GM19023 (cell line): ENCODE data around the gene BAZ1A.

Experiments used
- ATAC-seq: cut with Tn5 transposase; IDR thresholded peaks from one replicate; pipeline ENCODE4 v1.9.1; 2021; ENCODE audit warnings: mild to moderate bottlenecking, moderate library complexity; ENCODE audit not compliant: unreplicated experiment

The BAZ1A gene

GRCh38 chr14:34733245-34733644 lies 141.9 kb downstream of the BAZ1A start:
- no peak for ATAC-seq

DNA sequence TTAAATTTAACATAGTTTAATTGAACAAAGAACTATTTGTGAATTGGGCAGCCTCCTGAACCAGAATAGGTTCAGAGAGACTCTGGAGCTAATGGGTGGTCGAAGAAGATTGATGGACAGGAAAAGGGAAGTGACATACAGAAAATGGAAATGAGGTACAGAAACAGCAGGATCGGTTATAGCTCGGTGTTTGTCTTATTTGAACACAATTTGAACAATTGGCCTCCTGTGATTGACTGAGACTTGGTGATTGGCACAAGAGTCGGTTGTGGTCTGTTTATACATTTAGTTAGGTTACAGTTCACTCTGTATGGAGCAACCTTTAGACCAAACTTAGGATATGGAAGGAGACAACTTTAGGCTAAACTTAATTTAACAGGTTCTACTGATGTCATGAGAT lies 142.4 kb downstream of the BAZ1A start:
- no peak for ATAC-seq

DNA sequence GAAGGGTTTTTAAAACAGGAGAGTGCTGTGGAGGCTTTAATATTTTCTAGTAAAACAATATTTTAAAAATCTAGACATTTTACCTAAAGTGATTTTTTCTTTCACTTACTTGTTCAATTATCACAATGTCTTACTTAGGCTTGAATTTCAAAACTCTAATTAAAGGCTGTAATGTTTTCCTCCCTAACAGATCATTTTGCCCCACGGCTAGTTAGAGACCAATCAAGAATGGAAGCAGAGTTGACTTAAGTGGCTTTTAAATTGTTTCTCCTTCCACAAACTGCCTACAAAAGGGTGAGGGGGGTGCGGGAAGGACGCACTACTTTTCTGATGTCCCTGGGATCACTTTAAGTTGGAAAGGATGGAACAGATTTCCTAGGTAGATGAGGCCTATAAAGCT lies 151.3 kb downstream of the BAZ1A start:
- ATAC-seq = no peak

DNA sequence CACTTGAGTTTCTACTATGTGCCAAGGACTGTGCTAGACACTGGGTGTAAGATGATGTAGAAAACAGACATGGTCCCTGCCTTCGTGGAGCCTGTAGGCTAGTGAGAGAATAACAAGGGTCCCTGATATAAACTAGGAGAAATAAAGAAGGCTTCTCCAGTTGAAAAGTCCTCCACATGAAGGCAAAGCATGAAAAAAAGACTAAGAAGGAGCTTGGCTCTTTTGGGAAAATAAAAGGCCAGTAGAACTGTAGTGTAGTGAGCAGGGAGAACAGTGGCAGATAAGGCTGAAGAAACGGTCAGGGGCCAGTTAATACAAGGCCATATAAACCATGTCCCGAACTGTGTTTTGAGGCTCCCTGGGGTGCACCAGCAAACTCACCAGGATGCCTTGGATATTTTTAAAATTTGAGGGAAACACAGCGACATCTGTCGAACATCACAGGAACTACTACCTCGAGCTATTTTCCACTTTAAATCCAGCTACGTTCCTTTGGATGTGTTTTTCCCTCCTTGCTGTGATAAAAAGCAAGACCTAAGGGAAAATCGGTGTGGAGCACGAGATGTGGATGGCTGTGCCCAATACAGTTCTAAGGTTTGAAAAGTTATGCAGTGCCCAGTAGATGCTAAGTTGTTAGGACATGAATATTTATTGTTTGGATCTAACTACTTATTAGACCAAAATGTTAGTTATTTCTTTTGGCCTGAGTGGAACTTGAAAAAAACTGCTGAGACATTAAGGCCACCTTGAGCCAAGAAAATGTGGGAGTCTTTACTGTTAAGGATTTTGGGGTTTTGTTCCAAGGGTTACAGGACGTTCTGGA lies 152.2 kb downstream of the BAZ1A start:
- ATAC-seq = no peak

DNA sequence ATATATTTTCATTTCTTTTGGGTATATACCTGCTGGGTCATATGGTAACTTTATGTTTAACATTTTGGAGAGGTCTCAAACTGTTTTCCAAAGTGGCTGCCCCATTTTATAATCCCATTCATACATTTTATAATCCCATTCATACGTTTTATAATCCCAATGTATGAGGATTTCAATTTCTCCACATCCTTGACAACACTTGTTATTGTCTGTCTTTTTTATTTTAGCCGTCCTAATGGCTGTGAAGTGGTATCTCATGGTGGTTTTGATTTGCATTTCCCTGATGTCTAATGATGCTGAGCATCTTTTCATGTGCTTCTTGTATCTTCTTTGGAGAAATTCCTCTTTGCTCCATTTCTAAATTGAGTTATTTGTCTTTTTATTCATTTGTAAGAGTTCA lies 154.0 kb downstream of the BAZ1A start:
- no peak for ATAC-seq

- no peak for ATAC-seq
Measured at GRCh38 chr14:34718750-34719304, 156.3 kb downstream of the BAZ1A start.

- ATAC-seq = no peak
Measured at GRCh38 chr14:34715127-34715863, 159.9 kb downstream of the BAZ1A start.

GRCh38 chr14:34714320-34715126 lies 160.6 kb downstream of the BAZ1A start, which contains the start of gene CFL2:
TSS of gene CFL2 (minus strand) at chr14:34714593. CDS start at chr14:34714540, 53 bp downstream.
- peak; percentile 91 for ATAC-seq

DNA sequence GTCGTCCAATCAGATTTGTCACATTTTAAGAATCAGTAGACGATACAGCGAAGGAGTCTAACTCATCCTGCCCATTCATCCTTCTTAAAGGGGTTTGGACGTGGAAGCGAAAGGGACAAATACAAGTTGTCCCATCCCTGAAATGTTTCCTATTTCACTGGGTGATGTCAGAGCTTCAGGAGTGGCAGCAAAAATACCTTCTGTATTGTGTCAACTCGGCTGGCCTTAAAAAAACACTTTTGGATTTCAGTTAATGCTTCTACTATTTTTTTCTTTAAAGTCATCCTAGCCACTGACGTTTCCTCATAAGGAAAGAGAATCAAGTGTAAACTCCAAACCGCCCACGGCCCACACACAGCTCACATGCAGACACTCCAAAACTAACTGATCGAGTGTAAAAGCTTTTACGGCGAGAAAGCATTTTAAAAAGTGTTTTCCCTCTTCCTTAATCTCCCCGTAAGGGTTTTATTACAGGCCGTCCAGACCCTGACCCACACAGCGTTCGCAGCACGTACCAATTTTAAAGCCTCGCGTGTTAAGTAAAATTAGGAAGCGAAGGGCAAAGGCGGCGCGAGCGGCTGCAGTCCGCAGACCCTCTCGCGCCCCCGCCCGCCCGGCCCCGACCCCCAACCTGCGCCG lies 161.4 kb downstream of the BAZ1A start:
- ATAC-seq = peak; percentile 27

- no peak for ATAC-seq
Measured at GRCh38 chr14:34713122-34713680, 162.0 kb downstream of the BAZ1A start.

DNA sequence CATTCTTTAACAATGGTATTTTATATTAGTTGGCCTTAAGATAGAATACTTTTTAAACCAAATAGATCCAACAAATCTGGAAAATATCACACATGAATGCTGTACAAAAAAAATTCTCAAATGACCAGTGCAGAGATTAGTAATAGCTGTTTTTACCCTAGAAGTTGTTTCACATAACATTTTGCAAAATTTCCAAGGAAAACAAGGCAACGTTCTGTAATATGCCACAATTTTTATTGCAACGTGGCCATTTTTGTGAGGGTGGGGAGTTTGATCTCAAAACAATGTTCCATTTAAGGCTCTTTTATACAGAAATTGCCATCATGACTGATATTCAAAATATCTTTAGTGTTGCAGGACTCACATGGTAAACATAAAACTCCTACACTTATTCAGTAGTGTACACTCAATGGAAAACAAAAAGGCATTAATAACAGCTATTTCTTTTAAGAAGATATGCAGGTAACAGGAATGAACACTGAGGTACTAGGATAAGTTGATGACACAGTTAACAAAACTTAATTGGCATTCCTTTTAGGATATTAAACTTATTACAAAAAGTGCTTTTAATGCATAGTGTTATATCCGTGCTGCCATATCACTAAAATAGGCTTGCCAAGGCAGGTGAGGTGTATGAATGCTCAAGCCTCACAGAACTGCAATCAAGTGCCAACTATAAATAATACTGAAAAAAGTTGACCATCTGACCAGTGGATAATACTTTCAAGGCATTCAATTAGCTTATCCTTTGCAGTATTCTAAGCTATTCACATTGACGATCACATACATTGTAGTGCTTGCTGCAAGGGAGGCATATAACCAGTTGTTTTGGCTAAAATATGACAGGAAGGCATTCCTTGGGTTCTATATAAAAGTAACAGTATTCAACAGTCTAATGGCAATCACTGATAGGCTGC lies 163.1 kb downstream of the BAZ1A start:
- no peak for ATAC-seq

- no peak for ATAC-seq
Measured at GRCh38 chr14:34711169-34711568, 164.0 kb downstream of the BAZ1A start.

DNA sequence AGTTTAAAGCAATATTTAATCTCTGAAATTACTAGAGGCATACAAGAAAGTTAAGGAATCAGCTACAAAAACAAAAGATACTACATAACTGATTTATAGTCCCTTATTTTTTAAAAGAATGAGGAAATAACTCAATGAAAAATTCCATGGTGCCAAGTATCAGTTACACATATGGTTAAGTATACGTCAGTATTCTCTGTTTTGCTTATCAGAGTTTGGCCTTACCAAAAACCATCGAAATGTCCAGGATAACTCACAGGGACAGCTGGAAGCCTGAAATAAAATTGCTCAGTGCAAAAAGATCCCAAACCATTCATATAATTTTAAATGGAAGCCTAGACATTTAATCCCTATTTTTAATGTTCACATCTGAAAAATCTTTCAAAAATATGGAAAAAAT lies 164.4 kb downstream of the BAZ1A start:
- ATAC-seq = no peak

DNA sequence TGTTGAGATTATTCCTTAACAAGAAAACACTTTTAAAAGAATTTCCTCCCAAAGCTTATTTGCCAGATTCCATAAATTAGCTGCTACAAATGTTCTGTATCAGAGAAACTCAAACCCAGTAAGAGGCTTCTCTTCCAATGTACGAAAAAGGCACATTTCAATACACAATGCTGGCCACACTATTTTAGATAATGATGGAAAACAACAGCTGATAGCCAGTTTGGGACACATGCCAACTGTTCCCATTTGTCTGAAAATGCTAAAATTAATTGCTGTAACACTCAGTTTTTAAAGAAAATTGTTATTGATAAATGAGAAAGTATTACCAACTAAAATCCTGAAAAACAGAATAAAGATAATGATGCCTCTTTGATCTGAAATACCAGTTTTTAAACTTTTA lies 165.2 kb downstream of the BAZ1A start:
- no peak for ATAC-seq

- ATAC-seq = no peak
Measured at GRCh38 chr14:34707722-34708121, 167.4 kb downstream of the BAZ1A start.
